ENCODE data around the gene KRT14.

The KRT14 gene

DNA sequence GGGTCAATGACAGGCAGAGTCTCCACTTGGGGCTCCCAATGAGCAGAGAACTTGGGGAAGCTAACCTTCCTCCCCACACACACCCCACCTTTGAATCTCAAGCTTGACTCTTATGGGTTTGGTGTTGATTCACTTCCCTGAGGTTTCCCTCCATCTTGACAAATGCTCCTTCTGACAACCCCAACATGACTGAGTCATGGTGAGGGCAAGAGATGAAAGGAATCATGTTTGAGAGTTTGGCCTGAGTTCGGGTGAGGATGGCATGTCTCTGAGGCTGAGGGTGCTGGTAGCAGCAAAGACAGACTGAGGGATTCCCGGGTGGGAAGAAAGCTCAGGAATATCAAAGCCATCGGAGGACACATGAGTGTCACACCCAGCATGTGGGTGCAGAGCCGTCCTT is 33.5 kb downstream of the KRT14 start:
- no peak for TF ChIP-seq POLR2AphosphoS5 (IDR thresholded peaks at IDR 0.05; ENCODE audit: low read depth, low read length)
- TF ChIP-seq, protein P1, sequence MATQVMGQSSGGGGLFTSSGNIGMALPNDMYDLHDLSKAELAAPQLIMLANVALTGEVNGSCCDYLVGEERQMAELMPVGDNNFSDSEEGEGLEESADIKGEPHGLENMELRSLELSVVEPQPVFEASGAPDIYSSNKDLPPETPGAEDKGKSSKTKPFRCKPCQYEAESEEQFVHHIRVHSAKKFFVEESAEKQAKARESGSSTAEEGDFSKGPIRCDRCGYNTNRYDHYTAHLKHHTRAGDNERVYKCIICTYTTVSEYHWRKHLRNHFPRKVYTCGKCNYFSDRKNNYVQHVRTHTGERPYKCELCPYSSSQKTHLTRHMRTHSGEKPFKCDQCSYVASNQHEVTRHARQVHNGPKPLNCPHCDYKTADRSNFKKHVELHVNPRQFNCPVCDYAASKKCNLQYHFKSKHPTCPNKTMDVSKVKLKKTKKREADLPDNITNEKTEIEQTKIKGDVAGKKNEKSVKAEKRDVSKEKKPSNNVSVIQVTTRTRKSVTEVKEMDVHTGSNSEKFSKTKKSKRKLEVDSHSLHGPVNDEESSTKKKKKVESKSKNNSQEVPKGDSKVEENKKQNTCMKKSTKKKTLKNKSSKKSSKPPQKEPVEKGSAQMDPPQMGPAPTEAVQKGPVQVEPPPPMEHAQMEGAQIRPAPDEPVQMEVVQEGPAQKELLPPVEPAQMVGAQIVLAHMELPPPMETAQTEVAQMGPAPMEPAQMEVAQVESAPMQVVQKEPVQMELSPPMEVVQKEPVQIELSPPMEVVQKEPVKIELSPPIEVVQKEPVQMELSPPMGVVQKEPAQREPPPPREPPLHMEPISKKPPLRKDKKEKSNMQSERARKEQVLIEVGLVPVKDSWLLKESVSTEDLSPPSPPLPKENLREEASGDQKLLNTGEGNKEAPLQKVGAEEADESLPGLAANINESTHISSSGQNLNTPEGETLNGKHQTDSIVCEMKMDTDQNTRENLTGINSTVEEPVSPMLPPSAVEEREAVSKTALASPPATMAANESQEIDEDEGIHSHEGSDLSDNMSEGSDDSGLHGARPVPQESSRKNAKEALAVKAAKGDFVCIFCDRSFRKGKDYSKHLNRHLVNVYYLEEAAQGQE (IDR thresholded peaks at IDR 0.05; ENCODE audit: insufficient read depth in 1 of 2, low read depth in 2 of 2, low read length in 2 of 2), result no peak
- TF ChIP-seq TAF1 (IDR thresholded peaks at IDR 0.05; ENCODE audit: borderline replicate concordance, insufficient read depth, low read length), result no peak
- no peak for TF ChIP-seq SIN3A (IDR thresholded peaks at IDR 0.05; ENCODE audit: borderline replicate concordance, insufficient read depth, low read length)
- no peak for TF ChIP-seq FOXP2 (optimal IDR thresholded peaks at IDR 0.05; ENCODE audit: borderline replicate concordance, extremely low read depth, extremely low read length, insufficient read depth)

DNA sequence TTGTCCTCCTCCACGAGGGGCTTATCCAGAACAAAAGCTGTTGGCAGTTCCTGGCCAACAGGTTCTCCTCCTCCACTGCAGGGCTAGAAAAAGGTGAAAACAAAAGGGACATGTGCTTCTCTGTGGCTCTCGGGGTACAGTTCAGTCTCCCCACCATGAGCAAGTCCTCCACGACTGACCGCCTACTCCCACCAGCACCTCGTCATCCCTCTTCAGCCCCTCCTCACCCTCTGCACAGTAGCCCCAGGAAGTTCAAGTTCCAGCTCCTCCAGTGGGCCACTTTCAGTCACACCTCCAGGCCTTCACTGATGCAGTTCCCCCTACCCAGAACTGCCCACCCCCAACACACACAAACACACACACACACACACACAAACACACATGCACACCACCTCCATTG is 34.2 kb downstream of the KRT14 start:
- TF ChIP-seq FOXP2 (optimal IDR thresholded peaks at IDR 0.05; ENCODE audit: borderline replicate concordance, extremely low read depth, extremely low read length, insufficient read depth) (no peak), SIN3A (IDR thresholded peaks at IDR 0.05; ENCODE audit: borderline replicate concordance, insufficient read depth, low read length) (no peak), TAF1 (IDR thresholded peaks at IDR 0.05; ENCODE audit: borderline replicate concordance, insufficient read depth, low read length) (no peak), POLR2AphosphoS5 (IDR thresholded peaks at IDR 0.05; ENCODE audit: low read depth, low read length) (no peak)
- TF ChIP-seq, protein P1 (IDR thresholded peaks at IDR 0.05; ENCODE audit: insufficient read depth in 1 of 2, low read depth in 2 of 2, low read length in 2 of 2), result no peak

DNA sequence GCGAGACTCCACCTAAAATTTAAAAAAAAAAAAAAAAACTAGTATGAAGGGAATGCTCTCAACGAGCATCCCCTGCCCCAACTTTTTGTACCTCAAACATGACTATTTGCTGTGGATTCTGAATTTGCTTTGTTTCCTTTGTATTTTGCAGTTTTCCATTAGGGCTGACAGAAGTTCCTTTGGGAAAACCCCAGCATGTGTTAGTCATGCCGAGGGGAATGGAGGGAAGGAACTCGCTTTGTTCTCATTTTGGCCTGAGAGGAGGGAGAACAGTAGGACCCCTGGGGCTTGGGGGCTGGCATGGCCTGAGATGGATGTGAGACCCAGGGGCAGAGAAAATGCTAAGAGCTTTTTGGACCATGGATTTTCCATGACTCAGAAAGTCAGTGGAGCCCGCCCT is 35.3 kb downstream of the KRT14 start:
- TF ChIP-seq TAF1 (IDR thresholded peaks at IDR 0.05; ENCODE audit: borderline replicate concordance, insufficient read depth, low read length) (no peak), POLR2AphosphoS5 (IDR thresholded peaks at IDR 0.05; ENCODE audit: low read depth, low read length) (no peak), FOXP2 (optimal IDR thresholded peaks at IDR 0.05; ENCODE audit: borderline replicate concordance, extremely low read depth, extremely low read length, insufficient read depth) (no peak), SIN3A (IDR thresholded peaks at IDR 0.05; ENCODE audit: borderline replicate concordance, insufficient read depth, low read length) (no peak)
- TF ChIP-seq, protein P1 (IDR thresholded peaks at IDR 0.05; ENCODE audit: insufficient read depth in 1 of 2, low read depth in 2 of 2, low read length in 2 of 2), result no peak

DNA sequence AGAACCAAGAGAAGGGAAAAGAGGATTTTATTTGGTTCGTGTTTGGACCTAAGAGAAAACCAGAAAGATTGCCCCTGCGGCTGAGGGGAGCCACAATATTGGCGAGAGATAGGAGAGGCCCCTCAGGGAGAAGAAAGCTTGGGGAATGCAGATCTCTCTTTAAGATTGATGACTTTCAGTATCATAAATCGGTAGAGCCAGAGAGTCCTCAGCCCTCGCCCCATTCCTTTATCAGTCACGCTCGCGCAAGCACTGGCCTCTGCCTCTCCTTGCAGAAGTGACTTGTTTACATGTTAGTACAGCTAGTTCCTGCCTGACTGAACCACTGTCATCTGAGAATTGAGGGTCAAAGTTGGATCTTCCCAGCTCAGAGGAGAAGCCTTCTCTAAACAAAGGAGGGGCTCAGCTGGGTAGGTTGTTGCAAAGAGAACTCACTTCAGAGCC is 37.1 kb downstream of the KRT14 start:
- no peak for TF ChIP-seq FOXP2 (optimal IDR thresholded peaks at IDR 0.05; ENCODE audit: borderline replicate concordance, extremely low read depth, extremely low read length, insufficient read depth)
- TF ChIP-seq TAF1 (IDR thresholded peaks at IDR 0.05; ENCODE audit: borderline replicate concordance, insufficient read depth, low read length), result no peak
- TF ChIP-seq POLR2AphosphoS5 (IDR thresholded peaks at IDR 0.05; ENCODE audit: low read depth, low read length), result no peak
- TF ChIP-seq SIN3A (IDR thresholded peaks at IDR 0.05; ENCODE audit: borderline replicate concordance, insufficient read depth, low read length), result no peak
- TF ChIP-seq, protein P1 (IDR thresholded peaks at IDR 0.05; ENCODE audit: insufficient read depth in 1 of 2, low read depth in 2 of 2, low read length in 2 of 2), result no peak

Measured in PFSK-1 (cell line).